Suprapubic skin (tissue), 4 donors: ENCODE data around the gene COPS9. TPM values are rescaled to one million over a fixed set of nuclear protein-coding genes. Genes with fewer than 3 reads are reported as not detected.

Experiments
- DNase-seq, 2 donors: peaks; one replicate each; pipeline ENCODE4 v3.0.0-alpha.2; 2019; ENCODE audit warnings: low spot score in 2 of 2
- H3K27ac ChIP-seq: fragments of 200-600 bp; sonication (generic); one replicate; pipeline ENCODE4 v1.5.1; 2019
- H3K27me3 ChIP-seq: fragments of 200-600 bp; sonication (generic); one replicate; pipeline ENCODE4 v1.5.1; 2019
- H3K36me3 ChIP-seq: fragments of 200-600 bp; sonication (generic); one replicate; pipeline ENCODE4 v1.5.1; 2019
- H3K4me1 ChIP-seq: fragments of 200-600 bp; sonication (generic); one replicate; pipeline ENCODE4 v1.5.1; 2019
- H3K4me3 ChIP-seq: fragments of 200-600 bp; sonication (generic); one replicate; pipeline ENCODE4 v1.5.1; 2019; ENCODE audit warnings: mild to moderate bottlenecking
- H3K9me3 ChIP-seq: fragments of 200-600 bp; sonication (generic); one replicate; pipeline ENCODE4 v1.5.1; 2019
- CTCF ChIP-seq, 2 donors: fragments of 200-600 bp in 1 of 2; fragments of 450-650 bp in 1 of 2; sonication (generic) in 1 of 2; IDR thresholded peaks; one replicate each; pipeline ENCODE4 v1.5.1; 2016 to 2019; ENCODE audit warnings: antibody characterized with exemption in 2 of 2, mild to moderate bottlenecking in 1 of 2, moderate library complexity in 1 of 2
- EP300 ChIP-seq: sonication (generic); formaldehyde crosslinking; IDR thresholded peaks from one replicate; pipeline ENCODE4 v1.6.1; 2017; ENCODE audit warnings: antibody characterized with exemption
- POLR2A ChIP-seq, 2 donors: fragments of 450-650 bp; IDR thresholded peaks; one replicate each; pipeline ENCODE4 v1.6.1; 2017; ENCODE audit warnings: antibody characterized with exemption in 2 of 2, mild to moderate bottlenecking in 2 of 2, moderate library complexity in 2 of 2
- POLR2AphosphoS5 ChIP-seq, 3 donors: sonication (generic); formaldehyde crosslinking; IDR thresholded peaks; one replicate each; pipeline ENCODE4 v1.6.1; 2017; ENCODE audit warnings: antibody characterized with exemption in 3 of 3
- WGBS: methylation state at CpG from one replicate; pipeline ENCODE4 v1.1.5; 2018; 5-methylcytosine and 5-hydroxymethylcytosine counted together
- total RNA-seq, 4 donors: library from RNA; depleted of rRNA; stranded (reverse); fragments of >200 nt; gene quantifications; one replicate each; pipeline ENCODE4 v1.1.0, GENCODE V29; 2016

The COPS9 gene
- total RNA-seq, 4 donors from 2014 or later, result 30.6 to 178 (median 143) TPM

GRCh38 chr2:240162531-240162930, 26.4 kb upstream of the COPS9 start:
- 63% methylated on average over 6 of the region's 6 CpGs for WGBS
- no peaks in the 10 kb centered on the region for H3K36me3 ChIP-seq
- DNase-seq, result no peak
- H3K4me1 ChIP-seq, result no peaks in the 10 kb centered on the region
- H3K9me3 ChIP-seq, result no peaks in the 10 kb centered on the region
- no peak overlapping the region for H3K27ac ChIP-seq
- H3K27me3 ChIP-seq, result peaks cover 28% of the 10 kb centered on the region
- no peak overlapping the region for H3K4me3 ChIP-seq
- TF ChIP-seq EP300, result no peak
- no peak for TF ChIP-seq POLR2AphosphoS5 (IDR thresholded peaks at IDR 0.05)
- TF ChIP-seq POLR2A (IDR thresholded peaks at IDR 0.05), result no peak
- no peak for TF ChIP-seq CTCF (IDR thresholded peaks at IDR 0.05)

DNA sequence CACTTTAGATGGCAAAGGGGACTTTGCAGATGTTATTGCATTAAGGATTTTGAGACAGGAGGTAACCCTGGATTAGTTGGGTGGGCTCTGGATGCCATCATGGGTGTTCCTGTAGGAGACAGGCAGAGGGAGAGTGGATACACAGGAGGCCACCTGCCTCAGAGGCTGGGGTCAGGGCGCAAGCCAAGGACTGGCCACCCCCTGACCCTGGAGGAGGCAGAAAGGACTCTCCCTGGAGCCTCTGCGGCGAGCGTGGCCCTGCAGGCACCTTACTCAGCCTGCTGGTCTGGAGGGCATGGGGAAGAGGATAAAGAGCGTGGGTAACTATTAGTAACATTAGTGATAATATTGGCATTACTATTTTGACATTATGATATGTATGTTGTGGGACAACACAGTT, 25.9 kb upstream of the COPS9 start:
- H3K27ac ChIP-seq, result no peak overlapping the region
- no peaks in the 10 kb centered on the region for H3K36me3 ChIP-seq
- H3K4me3 ChIP-seq, result no peak overlapping the region
- no peaks in the 10 kb centered on the region for H3K4me1 ChIP-seq
- peaks cover 26% of the 10 kb centered on the region for H3K27me3 ChIP-seq
- H3K9me3 ChIP-seq, result no peaks in the 10 kb centered on the region
- WGBS, result 68% methylated on average over 5 of the region's 5 CpGs
- DNase-seq, result no peak
- TF ChIP-seq CTCF (IDR thresholded peaks at IDR 0.05) (no peak), POLR2AphosphoS5 (IDR thresholded peaks at IDR 0.05) (no peak), POLR2A (IDR thresholded peaks at IDR 0.05) (no peak), EP300 (no peak)

DNA sequence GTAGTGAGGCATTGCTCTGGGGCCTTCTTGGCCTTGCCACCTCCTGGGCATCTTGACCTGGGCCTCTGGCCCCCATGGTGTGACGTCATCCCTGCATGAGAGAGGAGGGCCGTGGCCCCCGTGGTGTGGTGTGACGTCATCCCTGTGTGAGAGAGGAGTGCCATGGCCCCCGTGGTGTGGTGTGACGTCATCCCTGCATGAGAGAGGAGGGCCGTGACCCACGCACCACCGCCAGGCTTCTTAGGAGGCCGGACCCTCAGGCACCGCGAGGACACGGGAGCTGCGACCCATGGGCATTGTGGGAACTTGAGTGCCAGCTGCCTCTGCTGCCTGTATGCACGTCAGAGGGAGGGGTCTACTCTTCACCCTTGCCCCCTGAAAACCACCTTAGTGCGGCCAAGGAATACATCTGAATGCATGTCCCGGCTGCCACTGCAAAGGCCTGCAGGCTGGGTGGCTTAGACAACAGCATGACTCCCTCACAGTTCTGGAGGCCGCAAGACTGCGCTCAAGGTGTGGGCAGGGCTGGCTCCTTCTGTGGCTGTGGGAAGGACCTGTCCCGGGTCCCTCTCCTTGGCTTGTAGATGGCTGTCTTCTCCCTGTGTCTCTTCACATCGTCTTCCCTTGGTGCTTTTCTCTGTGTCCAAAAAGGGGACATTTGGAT, 25.1 kb upstream of the COPS9 start:
- no peak for TF ChIP-seq POLR2A (IDR thresholded peaks at IDR 0.05)
- TF ChIP-seq EP300, result no peak
- no peak for TF ChIP-seq CTCF (IDR thresholded peaks at IDR 0.05)
- no peak for TF ChIP-seq POLR2AphosphoS5 (IDR thresholded peaks at IDR 0.05)

DNA sequence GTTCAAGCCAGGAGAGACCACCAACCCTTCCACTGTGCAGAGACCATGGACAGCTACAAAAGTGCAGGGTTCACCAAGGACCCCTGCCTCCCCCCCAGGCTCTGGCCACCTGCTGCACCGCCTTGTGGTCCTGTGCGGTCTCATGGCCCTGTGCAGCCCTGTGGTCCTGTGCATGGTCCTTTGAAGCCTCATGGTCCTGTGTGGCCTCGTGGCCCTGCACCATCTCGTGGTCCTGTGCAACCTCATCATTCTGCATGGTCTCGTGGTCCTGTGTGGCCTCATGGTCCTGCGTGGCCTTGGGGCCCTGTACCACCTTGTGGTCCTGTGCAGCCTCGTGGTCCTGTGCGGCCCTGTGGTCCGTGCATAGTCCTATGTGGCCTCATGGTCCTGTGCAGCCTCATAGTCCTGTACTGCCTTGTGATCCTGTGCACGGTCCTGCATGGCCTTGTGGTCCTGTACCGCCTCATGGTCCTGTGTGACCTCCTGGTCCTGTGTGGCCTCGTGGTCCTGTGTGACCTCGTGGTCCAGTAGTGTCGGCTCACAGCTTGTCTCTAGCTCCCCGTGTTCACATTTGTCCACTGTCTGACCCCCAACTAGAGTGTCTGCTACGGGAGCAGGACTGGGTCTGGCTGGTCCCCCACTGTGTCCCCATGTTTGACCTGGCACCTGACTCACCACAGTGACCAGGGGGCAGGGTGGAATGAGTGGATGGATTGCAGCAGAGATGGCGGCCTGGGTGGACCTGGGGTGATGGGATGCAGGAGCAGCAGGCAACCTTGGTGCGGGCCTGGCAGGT, 24.4 kb upstream of the COPS9 start:
- peaks cover 17% of the 10 kb centered on the region for H3K27me3 ChIP-seq
- TF ChIP-seq POLR2AphosphoS5 (IDR thresholded peaks at IDR 0.05) (no peak), POLR2A (IDR thresholded peaks at IDR 0.05) (no peak), CTCF (IDR thresholded peaks at IDR 0.05) (no peak), EP300 (no peak)
- WGBS, result 88% methylated on average over 16 of the region's 18 CpGs

More for the DNA sequence above, 25.1 kb upstream of the COPS9 start:
- WGBS, result 91% methylated on average over 9 of the region's 21 CpGs
- Histone ChIP-seq H3K36me3 (no peaks in the 10 kb centered on the region), H3K4me3 (no peak overlapping the region), H3K9me3 (no peaks in the 10 kb centered on the region), H3K4me1 (no peaks in the 10 kb centered on the region), H3K27me3 (peaks cover 22% of the 10 kb centered on the region), H3K27ac (no peak overlapping the region)
- no peak for DNase-seq

DNA sequence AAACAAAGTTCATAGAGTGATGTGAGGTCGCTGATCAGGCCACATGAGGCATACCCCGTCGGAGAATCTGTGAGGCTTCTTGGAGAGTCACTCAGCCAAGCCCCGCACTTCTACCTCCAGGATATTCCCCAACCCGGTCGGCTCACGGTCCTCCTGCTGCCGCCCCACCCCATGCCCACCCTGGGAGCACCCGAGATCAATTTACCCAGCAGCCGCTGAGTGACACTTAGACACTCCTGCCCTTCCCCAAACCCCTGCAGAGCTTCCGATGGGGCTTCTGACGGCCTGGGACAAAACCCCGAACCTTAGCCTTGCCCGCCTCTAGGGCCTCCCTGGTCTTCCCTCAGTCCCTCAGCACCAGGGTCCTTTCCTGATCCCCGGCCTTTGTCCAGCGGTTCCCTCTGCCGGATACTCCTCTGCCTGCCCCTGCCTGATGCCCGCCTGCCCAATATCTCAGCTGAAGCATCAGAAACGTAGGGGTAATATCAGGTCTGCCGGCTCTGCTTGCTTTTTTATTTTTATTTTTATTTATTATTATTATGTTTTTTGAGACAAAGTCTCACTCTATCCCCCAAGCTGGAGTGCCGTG, 23.2 kb upstream of the COPS9 start:
- Histone ChIP-seq H3K4me1 (no peaks in the 10 kb centered on the region), H3K9me3 (no peaks in the 10 kb centered on the region), H3K27ac (no peak overlapping the region), H3K27me3 (peaks cover 15% of the 10 kb centered on the region), H3K4me3 (no peak overlapping the region), H3K36me3 (no peaks in the 10 kb centered on the region)
- DNase-seq, result no peak
- no peak for TF ChIP-seq CTCF (IDR thresholded peaks at IDR 0.05)
- TF ChIP-seq POLR2AphosphoS5 (IDR thresholded peaks at IDR 0.05), result no peak
- TF ChIP-seq POLR2A (IDR thresholded peaks at IDR 0.05), result no peak
- TF ChIP-seq EP300, result no peak
- WGBS, result 90% methylated on average over 19 of the region's 21 CpGs

More for the DNA sequence above, 24.4 kb upstream of the COPS9 start:
- Histone ChIP-seq H3K4me3 (no peak overlapping the region), H3K36me3 (no peaks in the 10 kb centered on the region), H3K27ac (no peak overlapping the region), H3K9me3 (no peaks in the 10 kb centered on the region), H3K4me1 (no peaks in the 10 kb centered on the region)
- DNase-seq, result no peak
